Measurements from ENCODE around the gene CEP97. TPM values are rescaled to one million over a fixed set of nuclear protein-coding genes. Genes with fewer than 3 reads are reported as not detected.

CEP97 gene
- total and polyA plus RNA-seq, 2 donors (not counting 1 experiment from before 2014, with no cell fraction given): 2.1 to 15.4 TPM

GRCh38 chr3:101676216-101676764 is 48.1 kb upstream of the CEP97 start:
- Histone ChIP-seq H3K4me3 (ENCODE audit: control extremely low read depth in 1 of 5, extremely low read depth in 1 of 5, insufficient read depth in 1 of 5, low read depth in 2 of 5, low read length in 4 of 5) (peak overlapping the region; percentile 73 to 99 (median 94)), H2AFZ (ENCODE audit: insufficient read depth, low read depth, low read length, poor library complexity, severe bottlenecking) (peak overlapping the region; percentile 88), H3K27me3 (replicated peaks in 1 of 4; ENCODE audit: control extremely low read depth in 1 of 4, control insufficient read depth in 3 of 4, insufficient read depth in 4 of 4, low read length in 3 of 4) (no peaks in the 10 kb centered on the region), H3K27ac (ENCODE audit: low read length in 2 of 2) (peak overlapping the region; percentile 96 to 98), H4K20me1 (ENCODE audit: control insufficient read depth, insufficient read depth, low read length, poor library complexity, severe bottlenecking) (peaks cover 27% of the 10 kb centered on the region), H3K36me3 (replicated peaks in 1 of 2; ENCODE audit: control extremely low read depth in 1 of 2, control insufficient read depth in 1 of 2, extremely low read depth in 1 of 2, insufficient read depth in 2 of 2, low read length in 1 of 2) (peaks cover 2 to 19% of the 10 kb centered on the region in 2 experiments), H3K4me2 (replicated peaks; ENCODE audit: low read depth, low read length, poor library complexity, severe bottlenecking) (peak overlapping the region; percentile 82), H3K9me3 (ENCODE audit: control extremely low read depth in 1 of 3, control insufficient read depth in 2 of 3, insufficient read depth in 1 of 3, low read length in 2 of 3) (no peaks in the 10 kb centered on the region), H3K4me1 (ENCODE audit: control insufficient read depth in 2 of 2, insufficient read depth in 2 of 2, low read length in 2 of 2) (peaks cover 17 to 21% of the 10 kb centered on the region in 2 donors), H3K9ac (ENCODE audit: low read length) (peak overlapping the region; percentile 97), H3K79me2 (ENCODE audit: control insufficient read depth, insufficient read depth, low read length) (peaks cover 58% of the 10 kb centered on the region)
- intact Hi-C loops (cut with micrococcal nuclease): loop anchor here (1.0 to 5.0 kb wide), 5 partner anchors 102 to 1415 kb away; partner anchors contain the start of genes NXPE3, PCNP, SENP7 and TBC1D23
- DNase-seq (peak; percentile 96), ATAC-seq (ENCODE audit: low read depth) (peak; percentile 89)
- TF ChIP-seq EZH2 (IDR thresholded peaks at IDR 0.05; ENCODE audit: borderline replicate concordance, insufficient read depth, low read depth, low read length, poor library complexity, severe bottlenecking) (no peak), CTCF (IDR thresholded peaks at IDR 0.05) (no peak)
- Mint-ChIP-seq H3K27ac (peak overlapping the region; percentile 97), H3K4me1 (peaks cover 40% of the 10 kb centered on the region), H3K4me3 (peak overlapping the region; percentile 94), H3K9me3 (ENCODE audit: insufficient read depth) (no peaks in the 10 kb centered on the region), H3K27me3 (no peaks in the 10 kb centered on the region)
- ChIA-PET CTCF (interaction anchor here (0.8 to 4.0 kb wide), 7 partner anchors 9 to 175 kb away, joined by 3 to 27 read pairs (median 4); partner anchors contain the start of genes PCNP and RPL24), POLR2A (interaction anchor here (0.6 to 2.9 kb wide), 6 partner anchors 10 to 173 kb away, joined by 5 to 40 read pairs (median 8); partner anchors contain the start of genes CEP97, NFKBIZ, NXPE3 and PCNP)
- WGBS (ENCODE audit: insufficient coverage): under 1% methylated on average over 57 of the region's 57 CpGs

All from B cell (primary cell).